Pancreas (tissue), 10 donors: Measurements from ENCODE around the gene ULK4. TPM values are rescaled to one million over a fixed set of nuclear protein-coding genes. Genes with fewer than 3 reads are reported as not detected.

ENCODE experiments used
- ATAC-seq, 4 donors: fragments of 200-7000 bp; cut with Tn5 transposase; one replicate each; pipeline versions ENCODE4 v1.8.0 to v1.9.1; 2020; ENCODE audit warnings: mild to moderate bottlenecking in 4 of 4, moderate library complexity in 4 of 4
- DNase-seq, 6 donors: peaks; one replicate each; pipeline ENCODE4 v3.0.0-alpha.2; 2020
- FAIRE-seq: peaks from 2 replicates; lab custom pipeline; 2012; peaks lifted over from hg19 to GRCh38; lab: Jason Lieb, UNC
- H3K27ac ChIP-seq, 4 donors: fragments of 200-600 bp; sonication (generic); 1 replicate in 3 of 4; 2 replicates in 1 of 4; pipeline versions ENCODE4 v1.5.0 to v1.8.0; 2020
- H3K27me3 ChIP-seq, 4 donors: fragments of 200-600 bp; one replicate each; pipeline ENCODE4 v1.8.0; 2021
- H3K36me3 ChIP-seq, 3 donors: fragments of 200-600 bp; sonication (generic) in 1 of 3; one replicate each; pipeline versions ENCODE4 v1.5.0 to v1.8.0; 2020 to 2021
- H3K4me1 ChIP-seq, 3 donors: fragments of 200-600 bp; one replicate each; pipeline ENCODE4 v1.8.0; 2021
- H3K4me3 ChIP-seq, 4 donors: fragments of 200-600 bp; sonication (generic) in 2 of 4; one replicate each; pipeline versions ENCODE4 v1.5.0 to v1.8.0; 2020 to 2021
- H3K9me3 ChIP-seq, 4 donors: fragments of 200-600 bp; one replicate each; pipeline ENCODE4 v1.8.0; 2021
- WGBS, 2 donors: extraction: QIAGEN DNeasy Blood & Tissue Kit; methylation state at CpG; one replicate each; pipeline ENCODE4 v1.1.7; 2013; 5-methylcytosine and 5-hydroxymethylcytosine counted together
- intact Hi-C, 3 donors: fragments of 100-400 bp; cut with DNase I; formaldehyde crosslinking; loops; one replicate each; pipeline versions ENCODE4 v1.11.1 to v1.14.2; 2022
- polyA plus RNA-seq, 2 donors: library from polyadenylated mRNA; stranded (reverse); fragments of 200-250 nt; gene quantifications; one replicate each; pipeline ENCODE4 v1.2.3, GENCODE V29; 2013
- total RNA-seq, 6 donors: library from RNA; stranded (reverse); fragmentation: NEBNext Ultra II Directional in 4 of 6; extraction: Animal tissue kit (Norgen Biotek cat#: 25700) in 4 of 6; gene quantifications; one replicate each; pipeline versions ENCODE4 v1.2.1 to v1.2.4, GENCODE V29; 2021 to 2023
- TF ChIP-seq, protein P1 (sequence below), 4 donors: fragments of 200-600 bp; sonication (generic) in 3 of 4; IDR thresholded peaks; one replicate each; pipeline versions ENCODE4 v1.5.0 to v1.8.0; 2021; ENCODE audit warnings: antibody characterized with exemption in 4 of 4
- donor health status: healthy with polysubstance abuse.
- donor health status: DM: no; HTN: no; CAD: no; lungs with moderate emphysema.
- donor health status: DM: no; HTN: no; CAD: no.
- donor health status: control.
- donor health status: control.
- donor health status: Bipolar disorder and iron deficiency.
- donor health status: DM: yes; HTN: yes; CAD: no.
- donor health status: DM: no; HTN: no; CAD: no.
- donor health status: DM: no; HTN: no; CAD: no.
- donor health status: DM: yes; HTN: yes; CAD: no.

Gene ULK4
- total and polyA plus RNA-seq, 8 donors: 2.3 to 8.6 (median 4.2) TPM

DNA sequence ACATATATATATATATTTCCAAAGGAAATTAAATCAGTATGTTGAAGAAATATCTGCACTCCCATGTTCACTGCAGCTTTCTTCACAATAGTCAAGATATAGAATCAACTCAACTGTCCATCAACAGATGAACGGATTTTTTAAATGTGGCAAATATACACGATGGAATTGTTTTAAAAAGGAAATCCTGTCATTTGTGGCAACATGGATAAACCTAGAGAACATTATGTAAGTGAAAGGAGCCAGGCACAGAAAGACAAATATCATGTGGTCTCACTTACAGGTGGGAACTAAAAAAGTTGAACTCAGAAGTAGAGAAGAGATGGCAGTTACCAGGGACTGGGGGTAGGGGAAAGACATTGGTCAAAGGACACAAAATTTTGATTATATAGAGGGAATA lies 253.7 kb downstream of the ULK4 start:
- Histone ChIP-seq H3K27ac (no peak overlapping the region), H3K4me1 (no peaks in the 10 kb centered on the region), H3K27me3 (no peaks in the 10 kb centered on the region), H3K36me3 (no peaks in the 10 kb centered on the region), H3K4me3 (no peak overlapping the region), H3K9me3 (no peaks in the 10 kb centered on the region)
- intact Hi-C loops: no loop called here
- TF ChIP-seq, protein P1, sequence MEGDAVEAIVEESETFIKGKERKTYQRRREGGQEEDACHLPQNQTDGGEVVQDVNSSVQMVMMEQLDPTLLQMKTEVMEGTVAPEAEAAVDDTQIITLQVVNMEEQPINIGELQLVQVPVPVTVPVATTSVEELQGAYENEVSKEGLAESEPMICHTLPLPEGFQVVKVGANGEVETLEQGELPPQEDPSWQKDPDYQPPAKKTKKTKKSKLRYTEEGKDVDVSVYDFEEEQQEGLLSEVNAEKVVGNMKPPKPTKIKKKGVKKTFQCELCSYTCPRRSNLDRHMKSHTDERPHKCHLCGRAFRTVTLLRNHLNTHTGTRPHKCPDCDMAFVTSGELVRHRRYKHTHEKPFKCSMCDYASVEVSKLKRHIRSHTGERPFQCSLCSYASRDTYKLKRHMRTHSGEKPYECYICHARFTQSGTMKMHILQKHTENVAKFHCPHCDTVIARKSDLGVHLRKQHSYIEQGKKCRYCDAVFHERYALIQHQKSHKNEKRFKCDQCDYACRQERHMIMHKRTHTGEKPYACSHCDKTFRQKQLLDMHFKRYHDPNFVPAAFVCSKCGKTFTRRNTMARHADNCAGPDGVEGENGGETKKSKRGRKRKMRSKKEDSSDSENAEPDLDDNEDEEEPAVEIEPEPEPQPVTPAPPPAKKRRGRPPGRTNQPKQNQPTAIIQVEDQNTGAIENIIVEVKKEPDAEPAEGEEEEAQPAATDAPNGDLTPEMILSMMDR (IDR thresholded peaks at IDR 0.05): no peak
- FAIRE-seq (no peak), ATAC-seq (no peak), DNase-seq (no peak)
- WGBS, 2 donors: 81 to 88% methylated on average over 2 of the region's 2 CpGs

DNA sequence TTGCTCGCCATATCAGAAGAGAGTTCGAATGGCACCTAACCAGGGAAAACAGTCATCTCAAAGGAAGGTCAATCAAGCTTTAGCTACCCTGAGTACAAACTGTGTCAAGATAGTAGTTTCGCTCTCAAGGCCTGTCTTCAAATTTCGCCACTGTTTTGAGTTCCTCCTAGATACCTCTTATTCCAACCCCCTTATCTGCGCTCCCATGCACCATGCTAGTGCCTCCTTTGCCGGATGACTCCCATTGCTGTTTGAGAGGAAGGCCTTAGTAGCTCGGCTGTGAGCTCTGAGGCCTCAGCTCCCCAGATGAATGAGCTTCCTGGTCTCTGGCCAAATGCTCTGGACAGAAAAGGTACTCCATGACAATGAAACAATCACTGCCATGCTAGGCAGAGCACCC lies 256.0 kb downstream of the ULK4 start:
- DNase-seq: no peak
- TF ChIP-seq, protein P1 (IDR thresholded peaks at IDR 0.05): no peak
- no peak for FAIRE-seq
- intact Hi-C loops: no loop called here
- WGBS, 2 donors: 95 to 98% methylated on average over 7 of the region's 7 CpGs
- no peak overlapping the region for H3K27ac ChIP-seq
- H3K4me3 ChIP-seq: no peak overlapping the region
- no peaks in the 10 kb centered on the region for H3K27me3 ChIP-seq
- H3K4me1 ChIP-seq: no peaks in the 10 kb centered on the region
- no peak for ATAC-seq
- H3K9me3 ChIP-seq: no peaks in the 10 kb centered on the region
- no peaks in the 10 kb centered on the region for H3K36me3 ChIP-seq

DNA sequence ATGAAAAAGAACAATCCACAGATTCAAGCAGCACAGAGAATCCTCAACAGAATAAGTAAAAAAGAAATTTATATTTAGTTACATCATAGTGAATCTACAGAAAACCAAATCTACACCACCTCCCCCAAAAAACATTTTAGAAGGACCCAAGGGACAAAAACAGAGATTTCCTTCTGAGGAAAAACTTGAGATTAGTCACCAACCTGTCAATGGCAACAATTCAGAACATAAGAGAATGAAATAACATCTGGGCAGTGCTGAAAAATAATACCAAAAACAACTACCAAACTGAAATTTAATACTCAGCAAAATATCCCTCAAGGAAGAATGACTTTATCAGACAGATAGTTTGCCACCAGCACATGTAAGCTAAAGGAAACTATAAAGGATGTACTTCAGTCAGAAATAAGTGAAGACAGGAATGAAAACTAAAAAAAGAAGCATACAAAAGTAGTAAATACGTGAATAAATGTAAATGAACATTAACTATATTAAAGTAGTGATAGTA lies 260.7 kb downstream of the ULK4 start:
- Histone ChIP-seq H3K4me1 (no peaks in the 10 kb centered on the region), H3K9me3 (no peaks in the 10 kb centered on the region), H3K36me3 (no peaks in the 10 kb centered on the region), H3K4me3 (no peak overlapping the region), H3K27ac (no peak overlapping the region), H3K27me3 (no peaks in the 10 kb centered on the region)
- DNase-seq: no peak
- intact Hi-C loops: no loop called here
- 76 to 88% methylated on average over 1 of the region's 1 CpG for WGBS, 2 donors
- FAIRE-seq: no peak
- ATAC-seq: no peak
- TF ChIP-seq, protein P1 (IDR thresholded peaks at IDR 0.05): no peak

DNA sequence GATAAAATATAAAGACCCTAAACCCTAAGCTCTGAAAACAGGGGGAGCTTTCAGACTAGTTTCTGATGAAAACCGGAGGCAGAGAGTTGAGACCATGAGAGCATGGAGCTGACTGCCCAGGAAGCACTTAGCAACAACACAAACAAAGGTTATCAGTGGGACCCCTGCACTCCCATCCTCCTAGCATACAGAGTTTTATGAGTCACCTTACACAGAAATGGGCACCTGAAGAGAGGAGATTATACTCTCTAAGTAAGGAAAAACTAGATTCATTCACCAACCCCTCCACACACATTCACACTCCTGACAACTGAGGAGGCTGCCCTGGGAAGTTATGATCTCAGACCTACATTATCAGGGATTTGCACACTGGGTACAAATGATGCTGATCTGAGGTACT lies 261.7 kb downstream of the ULK4 start:
- intact Hi-C loops: no loop called here
- 92 to 100% methylated on average over 1 of the region's 1 CpG for whole genome bisulfite sequencing, 2 donors
- DNase-seq (no peak), ATAC-seq (no peak), FAIRE-seq (no peak)
- H3K4me1 ChIP-seq: no peaks in the 10 kb centered on the region
- no peaks in the 10 kb centered on the region for H3K27me3 ChIP-seq
- H3K36me3 ChIP-seq: no peaks in the 10 kb centered on the region
- TF ChIP-seq, protein P1 (IDR thresholded peaks at IDR 0.05): no peak
- no peak overlapping the region for H3K4me3 ChIP-seq
- no peaks in the 10 kb centered on the region for H3K9me3 ChIP-seq
- no peak overlapping the region for H3K27ac ChIP-seq

DNA sequence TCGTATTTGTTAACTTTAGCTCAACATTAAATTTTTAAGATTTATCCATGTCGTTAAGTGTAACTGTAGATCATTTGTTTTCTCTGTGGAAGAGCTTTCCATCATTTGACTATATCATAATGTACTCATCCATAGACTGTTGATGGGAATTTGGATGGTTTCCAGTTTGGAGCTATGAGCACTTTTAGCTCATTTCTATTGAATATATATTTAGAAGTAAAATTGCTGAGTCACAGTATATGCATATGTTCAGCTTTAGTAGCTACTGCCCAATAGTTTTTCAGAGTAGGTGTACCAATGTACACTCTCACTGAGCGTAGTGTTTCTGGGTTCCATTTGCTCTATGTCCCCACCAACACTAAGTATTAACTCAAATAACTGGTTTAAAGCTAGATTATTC lies 263.0 kb downstream of the ULK4 start:
- no peak for ATAC-seq
- DNase-seq: no peak
- Histone ChIP-seq H3K9me3 (no peaks in the 10 kb centered on the region), H3K36me3 (no peaks in the 10 kb centered on the region), H3K27me3 (no peaks in the 10 kb centered on the region), H3K4me3 (no peak overlapping the region), H3K4me1 (no peaks in the 10 kb centered on the region), H3K27ac (no peak overlapping the region)
- WGBS, 2 donors: 93 to 99% methylated on average over 3 of the region's 3 CpGs
- TF ChIP-seq, protein P1 (IDR thresholded peaks at IDR 0.05): no peak
- FAIRE-seq: no peak
- intact Hi-C loops: no loop called here
